Femur (tissue), 1 donor: ENCODE measurements around the gene RIPPLY1.
"Not testable (repeated sequence)": the region's sequence is repeated elsewhere in the genome, so short reads cannot be mapped to it uniquely, and the experiment has no call there.

Source experiments
- DNase-seq: peaks from one replicate; pipeline ENCODE4 v3.0.0-alpha.2; 2017

Gene RIPPLY1

GRCh38 chrX:106905064-106905708 lies 2.0 kb upstream of the RIPPLY1 start:
- no peak for DNase-seq

GRCh38 chrX:106903856-106904528 lies 851 bp upstream of the RIPPLY1 start:
- DNase-seq, result no peak

- DNase-seq, result no peak
Observed at GRCh38 chrX:106902684-106903083, 457 bp downstream of the RIPPLY1 start.

GRCh38 chrX:106901781-106902219 lies 1.3 kb downstream of the RIPPLY1 start:
- DNase-seq, result no peak

GRCh38 chrX:106901341-106901740 lies 1.8 kb downstream of the RIPPLY1 start:
- no peak for DNase-seq

- no peak for DNase-seq
Observed at GRCh38 chrX:106899841-106900240, 3.3 kb downstream of the RIPPLY1 start.

- DNase-seq, result no peak
Observed at GRCh38 chrX:106899276-106899675, 3.9 kb downstream of the RIPPLY1 start.

- DNase-seq, result no peak
Observed at GRCh38 chrX:106898462-106898861, 4.7 kb downstream of the RIPPLY1 start.

- DNase-seq, result no peak
Observed at GRCh38 chrX:106897259-106897658, 5.9 kb downstream of the RIPPLY1 start.

- peak; percentile 41 for DNase-seq
Observed at GRCh38 chrX:106894978-106895452, 8.1 kb downstream of the RIPPLY1 start.

- DNase-seq, result peak; percentile 71
Observed at GRCh38 chrX:106894392-106894909, 8.7 kb downstream of the RIPPLY1 start.

- no peak for DNase-seq
Observed at GRCh38 chrX:106891762-106892460, 11.2 kb downstream of the RIPPLY1 start.

- DNase-seq, result no peak
Observed at GRCh38 chrX:106889468-106889867, 13.7 kb downstream of the RIPPLY1 start.

- no peak for DNase-seq
Observed at GRCh38 chrX:106875151-106875550, 28.0 kb downstream of the RIPPLY1 start.

- DNase-seq, result no peak
Observed at GRCh38 chrX:106874075-106874474, 29.1 kb downstream of the RIPPLY1 start.

- not testable (repeated sequence) for DNase-seq
Observed at GRCh38 chrX:106872796-106873195, 30.3 kb downstream of the RIPPLY1 start.

GRCh38 chrX:106863697-106864096 lies 39.4 kb downstream of the RIPPLY1 start:
- no peak for DNase-seq

GRCh38 chrX:106862972-106863688 lies 40.0 kb downstream of the RIPPLY1 start:
- no peak for DNase-seq
